ENCODE results near the gene KCNJ6. TPM values are rescaled to one million over a fixed set of nuclear protein-coding genes. Genes with fewer than 3 reads are reported as not detected.

Gene KCNJ6
- total RNA-seq, 1 experiment from 2014 or later: not detected

DNA sequence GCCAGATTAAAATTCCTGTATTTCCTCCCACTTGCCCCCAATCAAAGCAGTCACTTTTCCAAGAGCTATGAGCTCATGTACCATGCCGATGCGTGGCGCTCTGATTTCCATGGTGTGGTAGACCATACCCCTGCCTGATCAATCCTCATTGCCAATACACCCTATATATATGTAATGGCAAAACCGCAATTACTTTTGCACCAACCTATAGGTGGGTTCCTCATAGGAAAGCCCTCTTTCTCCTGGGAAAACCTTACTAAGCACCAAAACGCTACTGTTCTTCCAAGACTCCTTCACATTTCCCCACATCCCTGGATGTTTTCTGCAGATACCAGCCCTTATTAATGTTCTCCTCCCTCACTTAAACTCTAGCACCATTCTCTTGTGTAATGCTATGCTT lies 11.0 kb downstream of the KCNJ6 start:
- H3K4me3 ChIP-seq (ENCODE audit: low read depth, low read length): no peak overlapping the region
- ChIA-PET POLR2A (no interaction called here), CTCF (no interaction called here)
- DNase-seq: no peak
- BruUV-seq (replicated peaks): no TSS peak
- H3K9me3 Mint-ChIP-seq (ENCODE audit: unreplicated experiment): no peaks in the 10 kb centered on the region
- no peaks in the 10 kb centered on the region; the same call in 1 of the 2 replicates for H3K27me3 ChIP-seq (replicated peaks; ENCODE audit: control insufficient read depth, insufficient read depth, low read length)
- TF ChIP-seq, protein P1, sequence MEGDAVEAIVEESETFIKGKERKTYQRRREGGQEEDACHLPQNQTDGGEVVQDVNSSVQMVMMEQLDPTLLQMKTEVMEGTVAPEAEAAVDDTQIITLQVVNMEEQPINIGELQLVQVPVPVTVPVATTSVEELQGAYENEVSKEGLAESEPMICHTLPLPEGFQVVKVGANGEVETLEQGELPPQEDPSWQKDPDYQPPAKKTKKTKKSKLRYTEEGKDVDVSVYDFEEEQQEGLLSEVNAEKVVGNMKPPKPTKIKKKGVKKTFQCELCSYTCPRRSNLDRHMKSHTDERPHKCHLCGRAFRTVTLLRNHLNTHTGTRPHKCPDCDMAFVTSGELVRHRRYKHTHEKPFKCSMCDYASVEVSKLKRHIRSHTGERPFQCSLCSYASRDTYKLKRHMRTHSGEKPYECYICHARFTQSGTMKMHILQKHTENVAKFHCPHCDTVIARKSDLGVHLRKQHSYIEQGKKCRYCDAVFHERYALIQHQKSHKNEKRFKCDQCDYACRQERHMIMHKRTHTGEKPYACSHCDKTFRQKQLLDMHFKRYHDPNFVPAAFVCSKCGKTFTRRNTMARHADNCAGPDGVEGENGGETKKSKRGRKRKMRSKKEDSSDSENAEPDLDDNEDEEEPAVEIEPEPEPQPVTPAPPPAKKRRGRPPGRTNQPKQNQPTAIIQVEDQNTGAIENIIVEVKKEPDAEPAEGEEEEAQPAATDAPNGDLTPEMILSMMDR (IDR thresholded peaks at IDR 0.05; ENCODE audit: insufficient read depth in 1 of 2, low read depth in 1 of 2, low read length in 1 of 2, severe bottlenecking in 1 of 2, unreplicated experiment in 1 of 2): no peak
- intact Hi-C loops (cut with micrococcal nuclease; ENCODE audit: unreplicated experiment): no loop called here
- H3K4me1 ChIP-seq: no peaks in the 10 kb centered on the region
- H3K9me3 ChIP-seq: no peaks in the 10 kb centered on the region
- peaks cover 19% of the 10 kb centered on the region for H3K27me3 Mint-ChIP-seq (ENCODE audit: insufficient read depth, unreplicated experiment)
- no peak overlapping the region for H3K4me3 Mint-ChIP-seq (ENCODE audit: unreplicated experiment)
- H3K27ac Mint-ChIP-seq (ENCODE audit: unreplicated experiment): no peak overlapping the region
- no peaks in the 10 kb centered on the region for H3K36me3 Mint-ChIP-seq (ENCODE audit: insufficient read depth, unreplicated experiment)
- no peaks in the 10 kb centered on the region for H3K36me3 ChIP-seq (ENCODE audit: control insufficient read depth, insufficient read depth, low read length)
- no peaks in the 10 kb centered on the region for H3K4me1 Mint-ChIP-seq (ENCODE audit: low read depth, unreplicated experiment)

DNA sequence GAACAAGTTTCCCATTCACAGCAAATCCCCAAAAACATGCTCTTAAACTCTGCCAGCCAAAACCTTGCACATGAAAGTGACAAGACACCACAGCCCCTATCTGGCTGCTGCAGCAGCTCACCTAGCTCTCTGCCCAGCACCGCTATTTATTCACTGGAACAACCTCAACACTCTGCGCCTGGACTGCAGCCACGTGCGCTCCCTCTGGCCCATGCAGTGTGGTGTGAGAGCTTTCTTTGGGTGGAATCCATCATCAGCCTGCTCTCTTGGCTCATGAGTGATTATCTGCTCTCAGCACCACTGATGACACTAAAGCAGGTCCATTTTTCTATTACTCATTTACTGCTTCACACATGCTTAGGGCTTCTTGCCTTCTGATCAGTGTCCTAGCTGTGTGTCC lies 11.4 kb downstream of the KCNJ6 start:
- BruUV-seq (replicated peaks): no TSS peak

DNA sequence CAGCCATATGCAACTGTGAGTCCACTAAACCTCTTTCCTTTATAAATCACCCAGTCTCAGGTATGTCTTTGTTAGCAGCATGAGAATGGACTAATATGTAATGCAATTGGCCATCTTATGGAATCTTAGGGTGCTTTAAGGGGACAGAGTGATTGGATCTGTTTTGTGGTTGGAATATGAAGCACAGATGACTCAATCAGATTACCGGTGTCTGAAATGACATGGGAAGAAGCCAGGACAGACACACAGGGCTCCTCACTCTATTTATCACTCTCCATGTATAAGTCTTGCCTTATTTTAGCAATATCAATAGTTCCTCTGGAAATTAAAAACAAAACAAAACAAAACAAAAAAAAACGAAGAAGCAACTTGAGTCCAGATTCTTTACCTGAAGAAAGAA lies 12.9 kb downstream of the KCNJ6 start:
- Mint-ChIP-seq H3K27me3 (ENCODE audit: insufficient read depth, unreplicated experiment) (peaks cover 19% of the 10 kb centered on the region), H3K4me1 (ENCODE audit: low read depth, unreplicated experiment) (no peaks in the 10 kb centered on the region), H3K36me3 (ENCODE audit: insufficient read depth, unreplicated experiment) (no peaks in the 10 kb centered on the region), H3K9me3 (ENCODE audit: unreplicated experiment) (no peaks in the 10 kb centered on the region), H3K27ac (ENCODE audit: unreplicated experiment) (no peak overlapping the region), H3K4me3 (ENCODE audit: unreplicated experiment) (no peak overlapping the region)
- CTCF ChIA-PET: no interaction called here
- Histone ChIP-seq H3K4me3 (ENCODE audit: low read depth, low read length) (no peak overlapping the region), H3K9me3 (no peaks in the 10 kb centered on the region), H3K4me1 (no peaks in the 10 kb centered on the region), H3K27me3 (replicated peaks; ENCODE audit: control insufficient read depth, insufficient read depth, low read length) (no peaks in the 10 kb centered on the region; the same call in 1 of the 2 replicates), H3K36me3 (ENCODE audit: control insufficient read depth, insufficient read depth, low read length) (no peaks in the 10 kb centered on the region)
- DNase-seq: no peak
- BruUV-seq (replicated peaks): no TSS peak
- TF ChIP-seq, protein P1 (IDR thresholded peaks at IDR 0.05; ENCODE audit: insufficient read depth in 1 of 2, low read depth in 1 of 2, low read length in 1 of 2, severe bottlenecking in 1 of 2, unreplicated experiment in 1 of 2): no peak
- intact Hi-C loops (cut with micrococcal nuclease; ENCODE audit: unreplicated experiment): no loop called here
- POLR2A ChIA-PET: no interaction called here

More for the DNA sequence above, 11.4 kb downstream of the KCNJ6 start:
- H3K36me3 Mint-ChIP-seq (ENCODE audit: insufficient read depth, unreplicated experiment): no peaks in the 10 kb centered on the region
- DNase-seq: no peak
- Histone ChIP-seq H3K27me3 (replicated peaks; ENCODE audit: control insufficient read depth, insufficient read depth, low read length) (no peaks in the 10 kb centered on the region; the same call in 1 of the 2 replicates), H3K4me1 (no peaks in the 10 kb centered on the region), H3K36me3 (ENCODE audit: control insufficient read depth, insufficient read depth, low read length) (no peaks in the 10 kb centered on the region), H3K9me3 (no peaks in the 10 kb centered on the region), H3K4me3 (ENCODE audit: low read depth, low read length) (no peak overlapping the region)
- H3K4me3 Mint-ChIP-seq (ENCODE audit: unreplicated experiment): no peak overlapping the region
- TF ChIP-seq, protein P1 (IDR thresholded peaks at IDR 0.05; ENCODE audit: insufficient read depth in 1 of 2, low read depth in 1 of 2, low read length in 1 of 2, severe bottlenecking in 1 of 2, unreplicated experiment in 1 of 2): no peak
- no peaks in the 10 kb centered on the region for H3K4me1 Mint-ChIP-seq (ENCODE audit: low read depth, unreplicated experiment)
- intact Hi-C loops (cut with micrococcal nuclease; ENCODE audit: unreplicated experiment): no loop called here
- POLR2A ChIA-PET: no interaction called here
- H3K27ac Mint-ChIP-seq (ENCODE audit: unreplicated experiment): no peak overlapping the region
- CTCF ChIA-PET: interaction anchor here (0.5 kb wide), 1 partner anchor 135 kb away, joined by 3 read pairs; no protein-coding TSS in a partner anchor
- peaks cover 19% of the 10 kb centered on the region for H3K27me3 Mint-ChIP-seq (ENCODE audit: insufficient read depth, unreplicated experiment)
- no peaks in the 10 kb centered on the region for H3K9me3 Mint-ChIP-seq (ENCODE audit: unreplicated experiment)

Measured in Caco-2 (cell line).